Stimulated activated CD4-positive, alpha-beta T cell treated with anti-CD3 and anti-CD28 coated beads, Interleukin-15, amount 100 ng/mL, for 24 hours (primary cell): Measurements from ENCODE around the gene CDK19.

Experiments
- DNase-seq: peaks from one replicate; pipeline ENCODE4 v3.0.0-alpha.2; 2020

Gene CDK19

DNA sequence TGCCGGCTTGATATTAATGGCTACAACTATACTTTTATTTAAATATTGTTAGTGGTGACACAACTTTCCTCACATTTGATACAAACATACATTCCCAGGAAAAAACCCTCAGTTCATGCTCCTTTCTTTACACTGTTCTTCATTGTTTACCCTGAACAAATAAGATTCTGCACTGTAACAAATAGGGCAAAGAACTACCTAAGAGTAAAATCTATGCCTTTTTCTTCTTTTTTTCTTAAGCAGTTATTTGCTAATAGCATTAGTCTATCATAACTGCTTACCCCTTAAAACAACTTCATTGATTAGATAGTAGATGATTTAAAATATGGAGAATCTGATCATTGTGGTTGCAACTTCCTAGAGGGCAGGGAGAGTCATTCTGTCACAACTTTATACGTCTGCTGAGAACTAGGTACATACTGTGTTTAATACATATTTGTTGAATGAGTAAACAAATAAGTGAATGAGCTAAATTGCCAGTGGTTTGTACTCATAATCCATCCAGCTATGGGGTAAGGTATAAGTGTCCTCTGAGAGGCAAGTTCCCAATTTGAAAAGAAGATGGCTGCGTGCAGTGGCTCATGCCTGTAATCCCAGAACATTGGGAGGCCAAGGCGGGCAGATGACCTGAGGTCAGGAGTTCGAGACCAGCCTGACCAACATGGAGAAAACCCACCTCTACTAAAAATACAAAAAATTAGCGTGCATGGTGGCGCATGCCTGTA, 161.0 kb downstream of the CDK19 start:
- no peak for DNase-seq

DNA sequence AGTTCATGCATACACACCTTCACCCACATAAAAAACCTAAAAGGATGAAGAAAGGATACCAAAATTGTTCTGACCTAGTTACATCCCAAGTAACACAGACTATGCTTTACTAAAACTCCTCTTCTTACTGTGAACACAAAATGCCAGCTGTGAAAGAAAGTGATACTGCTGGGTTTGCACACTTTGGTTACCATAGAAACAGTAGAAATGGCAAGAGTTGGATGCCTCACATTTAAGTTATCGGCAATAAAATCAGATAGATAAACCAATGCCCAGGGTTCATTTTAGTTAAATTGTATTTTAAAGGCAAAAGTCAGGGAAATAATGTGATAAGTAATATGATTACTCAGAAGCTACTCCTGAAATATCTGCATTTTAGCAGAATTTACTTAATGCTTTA, 161.9 kb downstream of the CDK19 start:
- DNase-seq: no peak

DNA sequence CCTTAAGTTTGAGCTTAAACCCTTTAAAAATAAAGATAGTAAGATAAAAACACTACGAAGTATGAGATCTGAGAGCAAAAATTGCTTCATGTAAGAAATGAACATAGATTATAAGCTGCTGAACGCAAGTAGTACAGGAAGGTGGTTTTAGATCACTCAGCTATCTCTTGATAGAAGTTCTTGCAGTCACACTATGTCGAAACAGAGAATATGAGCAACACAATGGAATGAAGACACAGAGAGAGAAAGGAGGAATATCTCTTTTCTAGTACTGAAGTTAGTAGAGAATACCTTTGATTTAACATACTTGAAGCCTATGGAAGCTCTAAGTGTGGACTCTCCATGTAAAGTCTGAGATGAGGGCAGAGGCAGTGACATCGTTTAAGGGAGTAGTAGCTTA, 162.7 kb downstream of the CDK19 start:
- DNase-seq: no peak

DNA sequence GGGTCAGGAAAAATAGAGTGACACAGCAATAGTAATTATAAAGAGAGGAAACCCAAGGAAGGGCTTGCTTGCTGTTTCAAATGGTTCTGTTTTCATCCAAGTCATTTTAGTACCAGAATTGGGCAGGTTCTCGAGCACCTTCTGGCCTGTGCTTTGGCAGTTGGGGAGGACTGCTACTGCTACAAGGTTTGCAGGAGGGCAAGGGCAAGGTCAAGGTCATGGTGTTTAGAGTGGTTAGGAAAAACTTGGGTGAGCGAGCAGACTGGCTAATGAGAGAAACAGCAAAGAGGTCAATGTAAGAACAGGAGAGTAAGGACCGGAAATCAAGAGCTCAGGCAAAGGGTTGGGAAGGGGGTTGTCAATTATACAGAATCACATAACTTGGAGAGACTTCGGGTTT, 164.5 kb downstream of the CDK19 start:
- DNase-seq: no peak

DNA sequence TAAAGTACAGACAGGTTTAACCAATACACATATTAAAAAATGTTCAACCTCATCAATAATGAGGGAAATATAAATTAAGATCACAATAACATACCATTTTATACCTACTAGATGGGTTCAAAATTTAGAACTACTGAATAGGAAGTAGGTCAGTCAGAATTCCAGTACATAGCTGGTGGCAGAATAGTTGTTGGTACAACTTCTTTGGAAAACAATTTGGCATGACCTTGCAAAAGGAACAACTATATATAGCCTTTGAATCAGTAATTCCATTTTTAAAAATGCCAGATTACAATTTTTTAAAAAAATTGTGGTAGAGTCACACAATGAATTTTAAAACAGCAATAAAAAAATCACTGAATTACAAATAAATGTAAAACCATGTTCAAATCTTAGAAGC, 165.6 kb downstream of the CDK19 start:
- DNase-seq: no peak

DNA sequence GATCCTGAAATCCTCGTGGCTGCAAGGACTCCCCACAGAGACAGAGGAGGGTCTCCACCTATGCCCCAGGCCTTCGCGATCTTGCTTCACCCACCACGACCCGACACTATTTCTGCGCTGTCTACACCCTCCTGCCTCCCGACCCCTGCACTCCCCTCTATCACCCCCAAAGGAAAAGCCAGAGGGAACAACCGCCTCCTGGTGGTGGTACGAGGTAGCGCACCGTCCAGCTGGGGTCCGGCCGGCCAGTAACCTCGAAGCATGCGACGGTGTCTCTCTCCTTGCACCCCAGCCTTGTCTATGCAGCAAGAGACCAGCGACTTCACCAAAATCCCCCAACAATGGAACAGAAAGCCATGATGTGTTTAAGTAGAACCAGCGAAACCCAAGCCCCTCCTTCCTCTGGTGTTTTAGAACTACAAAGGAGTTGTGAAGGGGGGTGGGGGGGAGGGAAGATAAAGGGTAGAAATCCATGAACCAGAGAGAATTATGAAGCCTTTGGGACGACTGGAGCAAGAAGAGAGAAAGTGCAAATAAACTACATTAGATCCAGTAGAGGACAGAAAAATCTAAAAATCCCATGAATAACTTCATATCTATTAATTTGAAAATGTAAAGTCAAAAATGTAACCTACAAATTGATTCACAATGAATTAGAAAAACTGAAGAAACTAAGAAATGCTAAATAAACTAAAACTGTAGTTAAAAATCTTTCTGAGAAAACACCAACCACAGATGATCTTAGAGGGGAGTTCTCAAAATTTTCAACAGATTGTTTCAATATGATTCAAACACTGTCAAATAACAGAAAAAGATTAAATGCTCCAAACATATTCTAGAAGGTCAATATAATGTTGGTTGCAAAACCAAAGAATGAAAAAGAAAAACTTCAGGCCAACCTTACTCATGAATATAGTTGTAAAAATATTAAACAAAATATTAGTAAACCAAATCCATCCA, 168.0 kb downstream of the CDK19 start:
- no peak for DNase-seq

DNA sequence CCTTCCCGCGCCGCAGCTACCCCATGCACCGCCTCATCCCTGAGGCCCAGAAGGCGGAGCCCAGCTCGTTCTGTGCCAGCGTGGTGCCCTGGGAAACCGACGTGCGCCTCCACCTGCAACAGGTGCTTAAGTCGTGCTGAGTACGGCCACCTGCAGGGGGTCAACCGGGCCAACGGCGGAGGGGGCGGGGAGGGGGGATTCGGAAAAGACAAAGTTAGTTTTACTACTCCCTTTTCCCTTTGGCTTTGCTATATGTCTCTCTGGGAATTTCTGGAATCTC, 168.9 kb downstream of the CDK19 start:
- DNase-seq: no peak

DNA sequence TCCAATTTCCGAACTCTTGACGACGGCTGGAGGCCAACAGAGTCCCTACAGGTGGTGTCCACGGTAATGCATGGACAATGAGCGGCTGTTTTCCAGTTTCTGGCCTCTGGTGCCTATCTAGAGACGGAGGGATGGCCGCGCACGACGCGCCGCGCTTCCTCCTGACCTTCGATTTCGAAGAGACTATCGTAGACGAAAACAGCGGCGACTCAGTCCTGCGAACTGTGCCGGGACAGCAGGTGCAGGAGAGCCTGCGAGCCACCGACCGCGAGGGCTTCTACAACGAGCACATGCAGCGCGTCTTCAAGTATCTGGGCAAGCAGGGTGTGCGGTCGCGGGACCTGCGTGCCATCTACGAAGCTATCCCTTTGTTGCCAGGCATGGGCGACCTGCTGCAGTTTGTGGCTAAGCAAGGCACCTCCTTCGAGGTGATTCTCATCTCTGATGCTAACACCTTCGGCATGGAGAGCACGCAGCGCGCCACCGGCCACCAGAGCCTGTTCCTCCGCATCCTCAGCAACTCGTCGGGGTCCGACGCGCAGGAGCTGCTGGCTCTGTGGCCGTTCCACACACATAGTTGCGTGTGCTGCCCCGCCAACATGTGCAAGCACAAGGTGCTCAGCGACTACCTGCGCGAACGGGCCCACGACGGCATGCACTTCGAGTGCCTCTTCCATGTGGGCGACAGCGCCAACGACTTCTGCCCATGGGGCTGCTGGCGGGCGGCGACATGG, 169.4 kb downstream of the CDK19 start:
- DNase-seq: no peak

DNA sequence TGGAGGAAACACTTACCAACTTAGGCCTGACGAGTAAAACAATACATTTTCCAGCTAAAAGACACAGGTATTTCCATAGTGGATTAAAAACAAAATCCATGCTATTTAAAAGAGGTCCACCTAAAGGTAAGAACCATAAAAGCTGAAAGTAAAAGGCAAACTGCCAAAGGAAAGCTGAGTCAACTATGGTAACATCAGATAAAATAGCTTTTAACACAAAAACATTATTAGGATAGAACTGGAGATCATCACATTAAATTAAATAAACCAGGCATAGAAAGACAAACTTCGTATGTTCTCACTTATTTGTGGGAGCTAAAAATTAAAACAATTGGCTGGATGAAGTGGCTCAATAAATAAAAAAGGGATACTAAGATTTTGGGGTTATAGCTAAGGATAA, 172.1 kb downstream of the CDK19 start:
- no peak for DNase-seq

DNA sequence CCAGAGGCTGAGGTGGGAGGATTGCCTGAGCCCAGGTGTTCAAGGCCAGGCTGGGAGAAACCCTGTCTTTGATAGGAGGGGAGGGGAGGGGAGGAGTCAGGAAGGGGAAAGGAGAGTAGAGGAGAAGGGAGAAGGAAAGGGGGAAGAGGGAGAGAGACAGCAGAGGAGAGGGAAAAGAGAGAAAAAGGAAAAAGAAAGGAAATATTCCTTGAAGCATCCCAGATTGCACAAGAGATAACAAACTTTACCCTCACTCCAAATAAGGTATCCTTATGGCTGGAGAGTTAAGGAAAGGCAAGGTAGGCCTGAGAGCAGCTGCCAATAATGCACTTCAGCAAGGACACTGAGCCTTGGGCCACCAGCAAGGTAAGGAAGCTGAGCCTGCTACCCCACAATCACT, 172.6 kb downstream of the CDK19 start:
- no peak for DNase-seq

DNA sequence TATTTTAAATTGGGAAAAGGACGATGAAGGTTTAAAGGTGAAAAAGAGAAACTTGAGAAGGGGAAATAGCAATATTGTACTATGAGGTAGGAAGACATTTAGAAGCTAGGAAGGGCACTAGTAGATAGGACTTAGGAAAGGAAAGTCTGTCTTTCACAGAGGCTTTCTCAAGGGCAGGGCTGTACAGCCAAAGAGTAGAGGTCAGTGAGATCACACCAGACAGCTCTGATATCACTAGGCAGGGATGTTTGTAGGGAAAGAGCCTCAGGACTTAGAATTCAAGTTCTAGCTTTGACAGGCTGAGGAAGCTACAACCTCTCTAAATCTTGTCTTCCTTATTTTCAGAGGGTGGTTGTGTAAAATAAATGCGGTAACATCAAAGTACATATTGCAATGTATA, 178.5 kb downstream of the CDK19 start:
- DNase-seq: no peak

DNA sequence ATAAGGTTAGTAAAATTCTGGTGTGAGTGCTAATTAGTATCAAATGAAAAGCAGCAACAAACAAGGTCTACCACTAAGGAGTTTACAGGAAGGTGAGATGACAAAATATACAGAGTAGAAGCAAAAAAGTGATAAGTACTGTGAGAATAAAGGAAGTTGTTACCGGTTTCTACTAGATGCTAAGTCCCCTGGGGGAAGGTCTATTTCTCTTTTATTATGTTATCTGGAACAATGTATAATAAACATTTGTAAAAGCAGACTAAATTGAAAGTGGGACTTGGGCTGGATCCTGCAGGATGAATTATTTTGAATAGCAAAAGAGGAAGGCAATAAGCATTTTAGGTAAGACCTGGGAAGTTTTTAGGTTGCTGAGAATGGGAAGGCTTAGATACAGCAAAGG, 180.2 kb downstream of the CDK19 start:
- DNase-seq: no peak

DNA sequence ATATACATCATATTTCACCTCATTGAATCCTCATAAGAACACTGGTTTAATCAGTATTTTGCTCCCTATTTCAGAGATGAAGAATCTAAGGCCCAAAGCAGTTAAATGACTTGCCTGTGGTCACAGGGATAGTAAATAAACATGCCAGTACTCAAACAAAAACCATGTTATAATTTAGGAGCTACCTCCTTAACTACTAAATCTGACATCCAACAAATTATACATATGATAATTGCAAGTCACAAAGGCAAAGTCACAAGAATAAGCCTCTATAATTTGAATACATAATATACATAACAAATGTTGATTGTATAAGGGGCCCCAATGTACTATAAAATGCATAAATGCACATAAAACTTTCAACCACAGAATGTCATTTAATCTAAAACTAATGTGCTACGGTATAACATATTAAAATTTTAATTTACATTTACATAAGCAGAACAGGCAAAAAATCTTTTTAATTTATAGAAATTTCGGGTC, 181.5 kb downstream of the CDK19 start:
- no peak for DNase-seq

DNA sequence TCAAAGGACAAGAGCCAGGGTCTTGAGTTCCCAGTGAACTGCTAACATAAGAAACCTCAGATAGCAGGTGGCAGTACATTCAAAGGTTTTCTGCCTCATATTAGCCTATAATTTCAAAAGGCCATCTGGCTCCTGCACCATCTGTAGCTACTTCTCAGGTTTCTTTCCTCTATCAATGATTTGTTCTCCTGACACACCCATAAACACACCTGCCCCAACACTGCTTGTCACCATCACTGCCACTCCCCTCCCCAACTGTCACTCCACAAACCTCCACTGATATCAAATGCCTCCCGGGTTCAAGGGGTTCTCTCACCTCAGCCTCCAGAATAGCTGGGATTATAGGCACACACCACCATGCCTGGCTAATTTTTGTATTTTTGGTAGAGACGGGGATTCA, 186.1 kb downstream of the CDK19 start:
- DNase-seq: no peak

DNA sequence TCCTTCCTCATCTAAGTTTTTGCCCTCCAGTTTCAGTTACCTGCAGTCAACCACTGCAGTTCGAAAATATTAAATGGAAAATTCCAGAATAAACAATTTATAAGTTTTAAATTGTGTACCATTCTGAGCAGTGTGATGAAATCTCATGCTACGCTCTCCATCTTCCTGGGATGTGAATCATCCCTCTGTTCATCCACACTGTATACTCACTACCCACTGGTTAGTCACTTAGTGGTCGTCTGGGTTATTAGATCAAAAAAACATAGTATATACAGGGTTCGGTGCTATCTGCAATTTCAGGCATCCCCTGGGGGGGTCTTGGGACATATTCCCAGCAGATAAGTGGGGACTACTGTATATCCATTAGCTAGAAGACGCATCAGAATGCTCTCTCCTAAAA, 186.9 kb downstream of the CDK19 start:
- DNase-seq: no peak

DNA sequence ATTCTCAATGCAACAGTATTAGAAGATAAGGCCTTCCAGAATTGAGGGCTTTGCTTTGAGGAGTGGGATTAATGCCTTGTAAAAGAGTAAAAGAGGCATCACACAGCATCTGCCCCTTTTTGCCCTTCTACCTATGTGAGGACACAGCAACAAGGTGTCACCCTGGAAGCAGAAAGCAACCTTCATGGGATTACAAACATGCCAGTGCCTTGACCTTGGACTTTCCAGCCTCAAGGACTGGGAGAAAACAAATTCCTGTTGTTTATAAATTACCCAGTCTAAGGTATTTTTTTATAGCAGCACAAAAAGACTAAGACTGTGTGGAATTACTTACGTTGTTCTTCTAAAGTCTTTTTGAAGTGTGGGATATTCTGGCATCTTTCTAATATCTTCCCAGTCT, 188.8 kb downstream of the CDK19 start:
- DNase-seq: no peak

DNA sequence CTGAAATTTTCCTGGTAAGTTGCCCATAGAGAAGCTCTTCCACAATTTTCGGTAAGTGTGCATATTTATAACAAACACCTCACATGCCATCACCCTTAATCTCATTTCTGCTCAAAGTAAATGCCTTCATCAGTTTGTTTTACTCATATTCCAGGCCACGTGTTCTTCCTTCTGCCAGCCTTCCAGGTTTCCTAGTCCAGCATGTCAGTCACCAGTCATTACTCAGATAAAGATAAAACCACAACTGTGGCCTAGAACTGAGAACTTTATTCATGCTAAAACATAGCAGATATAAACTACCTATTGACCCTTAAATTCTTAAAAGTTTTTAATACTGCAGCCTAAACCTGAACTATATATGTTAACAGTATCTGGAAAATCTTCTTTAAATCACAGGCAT, 189.4 kb downstream of the CDK19 start:
- no peak for DNase-seq

DNA sequence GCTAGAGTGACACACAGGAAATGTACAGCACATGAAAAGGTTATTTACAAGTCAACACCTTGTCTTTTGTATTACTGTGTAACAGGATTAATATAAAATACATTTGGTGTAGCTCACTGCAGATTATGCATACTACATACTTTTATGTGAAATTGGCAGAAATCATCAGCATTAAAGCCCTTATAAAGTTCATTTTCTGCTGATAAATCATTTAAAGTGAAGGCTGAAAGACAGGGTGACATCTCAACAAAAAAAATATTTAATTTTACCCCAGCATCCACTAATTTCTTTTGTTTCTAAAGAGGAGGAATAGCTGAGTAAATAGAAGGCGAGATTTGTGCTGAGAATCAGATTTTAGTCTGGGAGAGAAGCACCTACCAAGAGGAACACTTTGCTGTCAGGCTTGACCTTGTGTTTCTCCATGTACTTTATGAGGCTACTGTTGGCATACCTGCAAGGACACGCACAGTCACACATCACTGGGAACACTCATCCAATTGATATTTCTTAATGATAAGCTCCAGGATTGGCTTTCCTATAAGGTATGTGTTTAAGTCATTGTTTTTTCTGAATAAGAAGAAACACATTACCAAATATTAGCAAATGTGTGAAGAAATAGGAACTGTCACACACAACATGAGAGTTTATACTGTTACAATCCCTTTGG, 192.2 kb downstream of the CDK19 start:
- no peak for DNase-seq

DNA sequence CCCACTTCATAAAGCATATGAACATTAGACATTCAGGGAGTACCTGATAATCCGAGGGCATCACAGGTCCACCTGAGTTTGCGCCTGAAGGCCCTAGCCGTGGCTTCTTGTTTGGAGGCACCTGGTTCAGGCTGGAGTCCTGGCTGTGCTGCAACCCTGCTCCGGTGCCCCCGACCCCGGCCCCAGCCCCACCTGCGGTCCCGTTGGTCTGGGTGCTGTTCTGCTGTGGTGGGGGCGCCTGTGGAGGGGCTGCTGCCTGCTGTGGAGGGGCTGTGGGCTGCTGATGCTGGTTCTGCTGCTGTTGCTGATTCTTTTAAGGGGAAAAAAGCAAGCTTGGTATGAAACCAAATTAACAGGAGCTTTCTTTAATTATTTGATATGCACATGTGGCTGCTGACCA, 194.2 kb downstream of the CDK19 start:
- DNase-seq: no peak

DNA sequence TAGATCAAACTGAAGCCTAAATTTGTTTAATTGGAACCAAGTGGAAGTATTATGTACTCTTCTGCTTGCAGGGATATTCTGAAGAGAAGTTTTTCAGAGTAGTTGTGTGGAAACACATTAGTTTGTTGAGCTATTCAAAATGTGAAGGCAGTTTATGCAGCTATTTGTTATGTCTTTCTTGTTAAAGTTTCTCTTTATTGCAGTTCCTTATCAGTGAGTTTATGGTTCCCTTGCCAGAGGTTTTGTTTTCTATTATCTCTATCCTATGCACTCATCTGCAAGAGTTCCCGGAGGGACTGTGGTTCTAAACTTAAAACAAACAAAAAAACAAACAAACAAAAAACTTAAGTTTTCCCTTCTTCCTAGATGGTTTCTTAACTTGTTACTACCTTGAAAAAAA, 195.2 kb downstream of the CDK19 start:
- DNase-seq: no peak

DNA sequence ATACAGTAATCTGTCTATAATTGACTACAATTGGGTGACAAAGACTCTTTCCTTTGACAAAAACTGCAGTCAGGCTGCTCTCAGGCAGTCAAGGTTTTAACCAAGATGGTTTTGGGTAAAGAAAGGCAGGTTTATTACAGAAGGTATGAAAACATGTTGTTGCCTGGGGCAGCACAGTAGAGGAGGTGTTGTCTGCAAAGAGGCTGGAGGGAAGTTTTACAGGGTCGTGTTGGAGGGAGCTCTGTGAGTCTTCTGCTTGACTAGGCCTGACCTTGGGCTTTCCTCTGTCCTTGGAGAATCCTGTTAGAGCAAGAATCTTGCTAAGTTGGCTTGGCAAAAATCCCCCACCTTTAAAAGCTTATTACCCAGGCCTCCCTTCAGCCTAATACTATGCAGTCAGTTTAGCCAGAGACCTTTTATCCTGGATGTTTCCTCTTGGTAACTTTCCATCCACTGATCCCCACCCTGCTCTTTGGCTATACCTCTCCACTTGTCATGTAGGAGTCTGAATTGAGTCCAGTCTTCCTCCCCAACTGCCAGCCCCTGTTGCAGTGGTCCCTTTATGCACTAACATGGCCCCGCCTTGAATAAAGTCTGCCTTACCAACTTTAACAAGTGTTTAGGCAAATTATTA, 195.9 kb downstream of the CDK19 start:
- DNase-seq: no peak

DNA sequence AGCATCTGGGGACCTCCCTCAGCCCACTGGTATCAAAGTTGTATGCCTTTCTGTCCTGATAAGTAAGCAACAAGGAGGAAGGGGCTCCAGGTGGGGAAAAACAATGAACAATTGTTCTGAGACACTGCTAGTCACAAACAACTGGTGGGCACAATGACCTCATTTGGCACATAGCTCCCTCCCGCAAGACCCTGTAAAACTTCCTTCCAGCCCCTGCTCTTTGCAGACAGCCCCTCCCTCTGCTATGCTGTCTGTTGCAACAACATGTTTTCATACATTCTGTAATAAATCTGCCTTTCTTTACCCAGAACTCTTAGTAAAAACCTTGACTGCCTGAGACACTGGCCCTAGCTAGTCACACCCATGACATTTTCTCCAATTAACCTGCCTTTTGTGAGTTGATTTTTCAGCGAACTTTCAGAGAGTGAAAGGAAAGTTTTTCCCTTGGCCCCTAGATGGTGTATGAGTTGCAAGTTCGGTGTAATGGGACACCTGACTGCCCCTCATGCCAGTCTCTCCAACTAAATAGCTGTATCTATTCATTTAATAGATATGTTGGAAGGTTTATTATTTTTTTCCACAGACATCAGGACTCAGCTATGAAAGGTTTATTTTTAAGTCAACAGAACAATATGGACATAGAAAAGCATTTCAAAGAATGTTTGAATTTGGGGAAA, 196.5 kb downstream of the CDK19 start:
- DNase-seq: no peak
